ENCODE results near the gene EGR4.

The EGR4 gene

DNA sequence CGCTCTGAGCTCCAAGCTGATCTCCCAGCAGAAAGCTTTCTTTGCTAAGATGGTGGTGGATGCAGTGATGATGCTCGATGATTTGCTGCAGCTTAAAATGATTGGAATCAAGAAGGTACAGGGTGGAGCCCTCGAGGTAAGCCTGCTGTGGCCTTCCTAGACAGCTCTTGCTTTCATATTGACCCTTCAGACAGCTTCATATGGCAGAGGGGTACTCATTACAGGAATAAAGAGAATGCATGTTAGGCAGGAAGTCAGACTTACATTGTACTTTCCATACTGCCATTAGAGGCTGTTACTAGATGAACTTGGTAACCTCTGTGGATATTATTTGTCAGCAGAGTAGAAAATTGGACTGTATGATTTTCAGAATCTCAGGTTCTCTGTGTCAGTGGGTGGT, 48.8 kb downstream of the EGR4 start:
- no peak for DNase-seq

DNA sequence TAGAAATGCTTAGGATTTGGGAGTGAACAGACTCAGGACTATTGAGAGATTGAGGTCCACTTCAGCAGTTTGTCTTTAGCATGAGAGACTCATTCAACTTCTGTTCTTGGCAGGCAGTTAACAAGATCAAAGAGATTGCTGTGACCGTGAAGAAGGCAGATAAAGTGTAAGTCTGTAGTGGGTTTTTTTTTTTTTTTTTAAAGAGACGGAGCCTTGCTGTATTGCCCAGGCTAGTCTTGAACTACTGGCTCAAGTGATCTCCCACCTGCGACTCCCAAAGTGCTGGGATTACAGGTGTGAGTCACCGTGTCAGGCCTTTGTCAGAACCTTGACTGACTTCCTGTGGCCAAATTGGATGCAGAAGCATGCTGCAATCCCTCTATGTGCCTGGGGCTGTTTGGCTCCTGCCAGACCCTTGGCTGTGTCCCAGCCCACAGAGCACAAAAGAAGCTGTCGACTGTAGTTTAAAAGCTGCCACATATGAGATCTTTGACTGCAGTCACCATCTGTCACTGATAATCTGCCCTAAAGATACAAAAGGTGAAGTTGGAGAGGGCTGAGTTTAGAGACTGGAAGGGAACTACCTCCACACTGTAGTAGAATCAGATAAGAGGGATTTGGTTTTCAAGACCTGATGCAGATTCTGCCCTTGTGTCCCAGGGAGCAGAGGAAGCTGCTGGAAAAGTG, 49.3 kb downstream of the EGR4 start:
- DNase-seq = no peak
